H1 (cell line): ENCODE measurements around the gene JPH3. TPM values are rescaled to one million over a fixed set of nuclear protein-coding genes. Genes with fewer than 3 reads are reported as not detected.

Experiments used
- CTCF ChIP-seq, 3 experiments: IDR thresholded peaks; 1 replicate in 2 of 3; 2 replicates in 1 of 3; pipeline versions ENCODE4 v1.5.1 to v1.6.1; 2011; ENCODE audit warnings: low read length in 3 of 3, mild to moderate bottlenecking in 3 of 3, inconsistent platforms in 2 of 3, low read depth in 1 of 3, moderate library complexity in 1 of 3; ENCODE audit not compliant: insufficient read depth in 1 of 3; ENCODE audit errors: control extremely low read depth in 1 of 3
- polyA plus RNA-seq, 7 experiments: library from polyadenylated mRNA; depleted of rRNA in 3 of 7; stranded (reverse) in 5 of 7; unstranded in 2 of 7; fragments of >200 nt in 5 of 7; fragments of 200-250 nt in 2 of 7; gene quantifications; 1 replicate in 5 of 7; 2 replicates in 1 of 7; 4 replicates in 1 of 7; pipeline versions ENCODE4 v1.2.1 to v1.2.3, GENCODE V29; 2011 to 2013; ENCODE audit warnings: missing spikeins in 2 of 7, mixed read lengths in 2 of 7
- total RNA-seq: library from RNA; stranded (reverse); fragmentation: NEBNext Ultra II Directional; extraction: Animal tissue kit (Norgen Biotek cat#: 25700); gene quantifications from 2 replicates; pipeline ENCODE4 v1.2.1, GENCODE V29; 2021

JPH3 gene
- total and polyA plus RNA-seq, 2 of the 8 experiments (the other 6 are each of a cell fraction or from before 2014, with no cell fraction given) = 10.3 to 28.3 TPM

GRCh38 chr16:87575027-87575804, 27.1 kb upstream of the JPH3 start (continued):
- TF ChIP-seq CTCF (IDR thresholded peaks at IDR 0.05; ENCODE audit: control extremely low read depth in 1 of 3, insufficient read depth in 1 of 3, low read depth in 1 of 3, low read length in 3 of 3) = peak; percentile 41 to 55 (median 52)
